Esophagus squamous epithelium (tissue), 4 donors: Measurements from ENCODE around the gene TAF9B.
"Not testable (repeated sequence)": the region's sequence is repeated elsewhere in the genome, so short reads cannot be mapped to it uniquely, and the experiment has no call there.

Experiments used
- POLR2A ChIP-seq, 4 donors: fragments of 450-650 bp; IDR thresholded peaks; one replicate each; pipeline ENCODE4 v1.6.1; 2017; ENCODE audit warnings: antibody characterized with exemption in 4 of 4, mild to moderate bottlenecking in 4 of 4, moderate library complexity in 3 of 4
- TF ChIP-seq, protein P1 (sequence below), 6 experiments: fragments of 450-650 bp in 4 of 6; fragments of 200-600 bp in 2 of 6; sonication (generic) in 2 of 6; IDR thresholded peaks; one replicate each; pipeline ENCODE4 v1.5.1; 2016 to 2019; ENCODE audit warnings: antibody characterized with exemption in 6 of 6, mild to moderate bottlenecking in 4 of 6, moderate library complexity in 4 of 6

DNA sequence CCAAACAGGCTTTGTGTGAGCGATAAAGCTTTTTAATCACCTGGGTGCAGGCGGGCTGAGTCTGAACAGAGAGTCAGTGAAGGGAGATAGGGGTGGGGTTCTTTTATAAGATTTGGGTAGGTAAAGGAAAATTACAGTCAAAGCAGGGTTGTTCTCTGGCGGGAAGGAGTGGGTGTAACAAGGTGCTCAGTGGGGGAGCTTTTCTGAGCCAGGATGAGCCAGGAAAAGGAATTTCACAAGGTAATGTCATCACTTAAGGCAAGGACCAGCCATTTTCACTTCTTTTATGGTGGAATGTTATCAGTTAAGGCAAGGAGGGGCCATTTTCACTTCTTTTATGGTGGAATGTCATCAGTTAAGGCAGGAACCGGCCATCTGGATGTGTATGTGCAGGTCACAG is 21.3 kb upstream of the TAF9B start:
- TF ChIP-seq, protein P1, sequence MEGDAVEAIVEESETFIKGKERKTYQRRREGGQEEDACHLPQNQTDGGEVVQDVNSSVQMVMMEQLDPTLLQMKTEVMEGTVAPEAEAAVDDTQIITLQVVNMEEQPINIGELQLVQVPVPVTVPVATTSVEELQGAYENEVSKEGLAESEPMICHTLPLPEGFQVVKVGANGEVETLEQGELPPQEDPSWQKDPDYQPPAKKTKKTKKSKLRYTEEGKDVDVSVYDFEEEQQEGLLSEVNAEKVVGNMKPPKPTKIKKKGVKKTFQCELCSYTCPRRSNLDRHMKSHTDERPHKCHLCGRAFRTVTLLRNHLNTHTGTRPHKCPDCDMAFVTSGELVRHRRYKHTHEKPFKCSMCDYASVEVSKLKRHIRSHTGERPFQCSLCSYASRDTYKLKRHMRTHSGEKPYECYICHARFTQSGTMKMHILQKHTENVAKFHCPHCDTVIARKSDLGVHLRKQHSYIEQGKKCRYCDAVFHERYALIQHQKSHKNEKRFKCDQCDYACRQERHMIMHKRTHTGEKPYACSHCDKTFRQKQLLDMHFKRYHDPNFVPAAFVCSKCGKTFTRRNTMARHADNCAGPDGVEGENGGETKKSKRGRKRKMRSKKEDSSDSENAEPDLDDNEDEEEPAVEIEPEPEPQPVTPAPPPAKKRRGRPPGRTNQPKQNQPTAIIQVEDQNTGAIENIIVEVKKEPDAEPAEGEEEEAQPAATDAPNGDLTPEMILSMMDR (IDR thresholded peaks at IDR 0.05), result not testable (repeated sequence)
- TF ChIP-seq POLR2A (IDR thresholded peaks at IDR 0.05), result not testable (repeated sequence)
